ENCODE data around the gene LMAN2L.

DNA sequence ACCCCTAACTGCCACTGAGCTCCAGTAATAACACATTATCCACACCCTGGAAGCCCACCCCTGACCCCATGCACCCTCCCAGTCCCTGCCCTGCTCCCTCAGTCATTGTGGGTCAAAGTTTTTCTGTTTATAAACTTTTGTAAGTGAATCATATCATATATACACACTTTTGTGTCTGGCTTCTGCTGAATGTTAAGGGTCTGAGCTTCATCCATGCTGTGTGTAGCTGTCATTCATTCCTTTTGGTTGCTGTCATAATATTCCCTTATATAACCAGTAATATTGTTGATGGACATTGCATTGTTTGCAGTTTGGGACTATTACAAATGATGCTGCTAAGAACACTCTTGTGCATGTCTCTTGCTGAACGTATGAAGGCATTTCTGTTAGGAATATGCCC, 35.3 kb upstream of the LMAN2L start:
- TF ChIP-seq CBX5 (IDR thresholded peaks at IDR 0.05; ENCODE audit: low read depth, low read length) (no peak), YY1 (IDR thresholded peaks at IDR 0.05; ENCODE audit: low read depth, low read length) (no peak), CHD1 (IDR thresholded peaks at IDR 0.05; ENCODE audit: low read depth, low read length) (no peak), POLR2AphosphoS5 (IDR thresholded peaks at IDR 0.05; ENCODE audit: low read depth, low read length) (no peak), POLR2A (IDR thresholded peaks at IDR 0.05; ENCODE audit: control extremely low read depth in 1 of 2, low read depth in 2 of 2, low read length in 2 of 2) (no peak), RFX5 (IDR thresholded peaks at IDR 0.05; ENCODE audit: borderline replicate concordance, low read depth, low read length) (no peak), BRCA1 (IDR thresholded peaks at IDR 0.05; ENCODE audit: low read depth, low read length) (no peak), NRF1 (IDR thresholded peaks at IDR 0.05; ENCODE audit: low read depth, low read length) (no peak), RNF2 (IDR thresholded peaks at IDR 0.05; ENCODE audit: borderline replicate concordance, low read depth, low read length, missing control alignments, poor library complexity, severe bottlenecking) (no peak), MAFK (IDR thresholded peaks at IDR 0.05; ENCODE audit: low read depth, low read length) (no peak), ATF2 (IDR thresholded peaks at IDR 0.05; ENCODE audit: low read length) (no peak)
- TF ChIP-seq, protein P1, sequence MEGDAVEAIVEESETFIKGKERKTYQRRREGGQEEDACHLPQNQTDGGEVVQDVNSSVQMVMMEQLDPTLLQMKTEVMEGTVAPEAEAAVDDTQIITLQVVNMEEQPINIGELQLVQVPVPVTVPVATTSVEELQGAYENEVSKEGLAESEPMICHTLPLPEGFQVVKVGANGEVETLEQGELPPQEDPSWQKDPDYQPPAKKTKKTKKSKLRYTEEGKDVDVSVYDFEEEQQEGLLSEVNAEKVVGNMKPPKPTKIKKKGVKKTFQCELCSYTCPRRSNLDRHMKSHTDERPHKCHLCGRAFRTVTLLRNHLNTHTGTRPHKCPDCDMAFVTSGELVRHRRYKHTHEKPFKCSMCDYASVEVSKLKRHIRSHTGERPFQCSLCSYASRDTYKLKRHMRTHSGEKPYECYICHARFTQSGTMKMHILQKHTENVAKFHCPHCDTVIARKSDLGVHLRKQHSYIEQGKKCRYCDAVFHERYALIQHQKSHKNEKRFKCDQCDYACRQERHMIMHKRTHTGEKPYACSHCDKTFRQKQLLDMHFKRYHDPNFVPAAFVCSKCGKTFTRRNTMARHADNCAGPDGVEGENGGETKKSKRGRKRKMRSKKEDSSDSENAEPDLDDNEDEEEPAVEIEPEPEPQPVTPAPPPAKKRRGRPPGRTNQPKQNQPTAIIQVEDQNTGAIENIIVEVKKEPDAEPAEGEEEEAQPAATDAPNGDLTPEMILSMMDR (IDR thresholded peaks at IDR 0.05; ENCODE audit: control extremely low read depth in 1 of 3, insufficient read depth in 1 of 3, low read depth in 1 of 3, low read length in 3 of 3): no peak
- TF ChIP-seq, protein P2, sequence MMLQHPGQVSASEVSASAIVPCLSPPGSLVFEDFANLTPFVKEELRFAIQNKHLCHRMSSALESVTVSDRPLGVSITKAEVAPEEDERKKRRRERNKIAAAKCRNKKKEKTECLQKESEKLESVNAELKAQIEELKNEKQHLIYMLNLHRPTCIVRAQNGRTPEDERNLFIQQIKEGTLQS (IDR thresholded peaks at IDR 0.05; ENCODE audit: insufficient read depth, low read depth, low read length): no peak
- TF ChIP-seq, protein P3, sequence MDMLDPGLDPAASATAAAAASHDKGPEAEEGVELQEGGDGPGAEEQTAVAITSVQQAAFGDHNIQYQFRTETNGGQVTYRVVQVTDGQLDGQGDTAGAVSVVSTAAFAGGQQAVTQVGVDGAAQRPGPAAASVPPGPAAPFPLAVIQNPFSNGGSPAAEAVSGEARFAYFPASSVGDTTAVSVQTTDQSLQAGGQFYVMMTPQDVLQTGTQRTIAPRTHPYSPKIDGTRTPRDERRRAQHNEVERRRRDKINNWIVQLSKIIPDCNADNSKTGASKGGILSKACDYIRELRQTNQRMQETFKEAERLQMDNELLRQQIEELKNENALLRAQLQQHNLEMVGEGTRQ (IDR thresholded peaks at IDR 0.05; ENCODE audit: low read length): no peak

Data from H1 (cell line).